ENCODE results near the gene LGALS9C.
"Not testable (repeated sequence)": the region's sequence is repeated elsewhere in the genome, so short reads cannot be mapped to it uniquely, and the experiment has no call there.

LGALS9C gene

DNA sequence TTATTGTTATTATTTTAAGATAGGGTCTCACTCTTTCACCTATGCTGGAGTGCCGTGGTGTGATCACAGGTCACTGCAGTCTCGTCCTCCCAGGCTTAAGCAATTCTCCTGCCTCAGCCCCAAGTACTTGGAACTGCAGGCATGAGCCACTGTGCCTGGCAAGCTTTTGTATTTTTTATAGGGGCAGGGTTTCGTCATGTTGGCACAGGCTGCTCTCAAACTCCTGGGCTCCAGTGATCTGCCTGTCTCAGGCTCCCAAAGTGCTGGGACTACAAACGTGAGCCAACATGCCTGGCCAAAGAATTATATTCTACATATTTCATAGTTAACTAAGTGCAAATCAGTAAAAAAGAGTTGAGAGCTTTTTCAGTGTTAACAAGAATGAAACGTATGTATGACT lies 65.6 kb downstream of the LGALS9C start:
- DNase-seq: not testable (repeated sequence)

GRCh38 chr17:18542907-18543306 lies 66.3 kb downstream of the LGALS9C start:
- not testable (repeated sequence) for DNase-seq
